HG03558 (cell line): ENCODE measurements around the gene MSI2.

Source experiments
- ATAC-seq: cut with Tn5 transposase; IDR thresholded peaks from one replicate; pipeline ENCODE4 v1.9.1; 2021; ENCODE audit warnings: moderate number of reproducible peaks; ENCODE audit not compliant: unreplicated experiment; ENCODE audit errors: extremely low read depth

The MSI2 gene

GRCh38 chr17:57705921-57706695 is 449.8 kb downstream of the MSI2 start:
- no peak for ATAC-seq

GRCh38 chr17:57706761-57707160 is 450.4 kb downstream of the MSI2 start:
- no peak for ATAC-seq

GRCh38 chr17:57707892-57708291 is 451.6 kb downstream of the MSI2 start:
- ATAC-seq = no peak

- no peak for ATAC-seq
Observed at GRCh38 chr17:57708410-57708809, 452.1 kb downstream of the MSI2 start.

GRCh38 chr17:57713140-57713539 is 456.8 kb downstream of the MSI2 start:
- ATAC-seq = no peak

- ATAC-seq = no peak
Observed at GRCh38 chr17:57714665-57715180, 458.4 kb downstream of the MSI2 start.

DNA sequence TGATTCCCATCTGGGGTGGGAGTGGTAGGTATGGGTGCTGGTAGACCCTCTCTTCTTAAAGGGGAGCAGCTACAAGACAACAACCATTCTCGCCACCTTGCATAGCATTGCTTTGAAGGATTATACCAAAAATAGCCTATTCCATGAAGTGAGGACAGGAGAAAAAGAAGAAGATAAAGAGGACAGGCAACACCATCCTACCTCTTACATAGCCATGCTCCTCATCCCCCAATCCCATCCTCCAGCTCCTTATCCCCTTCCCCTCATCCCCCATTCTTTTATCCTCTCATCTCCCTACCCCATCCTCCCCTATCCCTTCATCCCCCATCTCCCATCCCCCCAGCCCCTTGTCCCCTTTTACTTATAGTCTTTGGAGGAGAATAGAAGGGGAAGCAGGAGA is 459.7 kb downstream of the MSI2 start:
- no peak for ATAC-seq

DNA sequence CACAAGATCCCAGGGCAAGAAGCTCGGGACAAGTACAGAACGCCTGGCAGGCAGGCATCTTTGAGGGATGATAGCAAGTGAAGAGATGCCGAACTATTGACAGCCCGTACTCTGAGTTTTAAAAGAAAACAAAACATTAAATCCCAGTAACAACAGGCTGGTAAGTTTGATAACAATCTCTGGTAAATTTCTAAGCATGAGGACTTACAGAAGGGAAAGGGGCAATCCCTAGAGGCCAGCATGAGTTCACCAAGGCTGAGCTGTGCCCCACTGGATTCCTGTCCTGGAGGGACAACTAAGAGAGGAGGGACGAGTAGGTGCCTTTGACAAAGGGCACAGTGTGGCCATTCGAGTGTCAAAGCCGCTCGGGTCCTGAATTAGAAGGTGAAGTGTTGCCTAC is 462.6 kb downstream of the MSI2 start:
- ATAC-seq = no peak

DNA sequence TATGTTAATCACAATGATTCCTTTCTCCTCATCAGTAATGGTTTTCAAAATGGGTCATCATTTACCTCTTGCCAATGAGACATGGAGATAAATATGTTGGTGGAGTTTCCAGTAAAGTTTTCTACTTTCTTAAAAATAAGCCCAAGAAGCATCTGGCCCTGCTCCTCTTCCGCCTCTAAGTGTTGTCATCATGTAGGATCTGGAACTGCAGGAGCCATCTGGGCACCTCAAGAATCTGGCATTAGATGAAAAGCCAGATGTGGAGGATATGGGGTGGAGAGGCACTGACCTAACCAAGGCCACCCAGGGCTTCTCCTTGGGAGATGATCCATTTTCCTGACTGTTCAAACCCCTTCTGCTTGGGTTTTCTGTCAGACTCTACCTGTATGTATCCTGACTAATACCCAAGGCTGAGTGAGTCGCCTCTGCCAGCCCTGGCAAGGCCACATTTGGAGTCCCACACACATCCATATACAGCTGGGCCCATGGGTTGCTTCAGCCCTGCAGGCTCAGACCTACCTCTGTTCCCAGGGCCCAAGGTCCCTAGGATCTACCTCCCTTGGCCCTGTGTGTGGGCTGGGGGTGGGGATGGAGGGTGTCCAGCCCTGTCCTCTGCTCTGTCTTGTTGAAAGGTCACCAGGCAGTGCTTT is 464.2 kb downstream of the MSI2 start:
- no peak for ATAC-seq

DNA sequence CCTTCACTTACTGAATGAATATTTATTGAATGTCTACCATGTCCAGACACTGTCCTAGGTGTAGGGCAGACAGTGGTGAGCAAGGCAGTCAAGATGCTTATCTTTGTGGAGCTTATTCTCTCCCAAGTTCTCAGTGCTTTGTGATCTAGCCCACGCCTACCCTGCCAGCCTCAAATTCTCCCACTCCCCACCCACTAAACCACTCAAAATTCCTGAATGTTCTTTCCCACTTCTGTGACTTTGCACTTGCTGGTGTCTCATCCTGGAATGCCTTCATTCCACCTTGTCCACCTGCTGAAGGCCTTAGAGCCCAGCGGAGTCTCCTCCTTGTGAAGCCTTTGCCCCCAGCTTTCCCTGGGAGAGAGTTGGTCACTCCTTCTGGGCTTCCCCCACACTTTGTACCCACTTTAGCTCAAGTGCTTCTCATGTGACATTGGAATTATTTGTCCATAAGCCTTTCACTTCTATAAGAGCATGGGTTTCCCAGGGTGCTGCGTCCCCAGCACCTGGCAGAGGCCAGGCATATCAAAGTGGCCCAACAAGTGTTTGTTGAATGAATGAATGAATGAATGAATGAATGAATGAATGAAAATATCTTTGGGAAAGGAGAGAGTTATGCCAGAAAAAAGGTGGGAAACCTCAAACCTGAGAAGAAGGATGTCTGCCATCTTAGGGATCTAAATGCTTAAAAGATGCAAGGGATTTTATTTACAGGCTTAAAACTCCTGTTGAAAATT is 465.8 kb downstream of the MSI2 start:
- no peak for ATAC-seq

- no peak for ATAC-seq
Observed at GRCh38 chr17:57722704-57723043, 466.4 kb downstream of the MSI2 start.

GRCh38 chr17:57723427-57724025 is 467.2 kb downstream of the MSI2 start:
- no peak for ATAC-seq

DNA sequence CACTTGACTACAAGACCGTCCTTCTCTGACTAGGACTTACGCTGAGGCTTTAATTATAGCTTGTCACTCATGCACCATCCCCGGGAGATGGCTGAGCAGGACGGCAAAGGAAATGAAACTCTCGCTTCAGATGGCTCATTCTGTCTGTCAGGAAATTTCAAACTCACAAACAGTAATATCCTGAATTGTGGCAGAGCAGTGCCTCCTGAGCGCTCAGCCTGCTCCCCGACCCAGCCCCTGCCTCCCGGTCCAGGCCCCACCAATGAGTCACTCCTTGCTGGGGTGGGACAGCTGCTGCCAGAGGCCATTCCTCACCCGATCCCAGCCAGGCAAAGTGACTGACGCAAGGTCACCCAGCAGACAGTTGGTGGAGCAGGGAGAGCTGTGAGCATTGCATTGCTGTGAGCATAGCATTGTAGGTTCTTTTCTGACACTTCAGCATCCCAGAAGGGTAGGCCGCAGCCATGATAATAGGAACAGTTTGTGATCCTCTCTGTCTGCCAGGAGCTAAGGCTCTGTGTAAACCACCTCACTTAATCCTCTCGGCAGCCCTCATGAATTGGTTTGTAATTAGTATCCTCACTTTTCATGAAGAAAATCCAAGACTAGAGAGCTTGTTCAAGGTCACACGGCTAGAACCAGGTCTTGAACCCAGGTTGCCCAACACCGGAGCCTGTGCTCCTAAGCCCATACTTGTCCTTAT is 467.9 kb downstream of the MSI2 start:
- no peak for ATAC-seq

DNA sequence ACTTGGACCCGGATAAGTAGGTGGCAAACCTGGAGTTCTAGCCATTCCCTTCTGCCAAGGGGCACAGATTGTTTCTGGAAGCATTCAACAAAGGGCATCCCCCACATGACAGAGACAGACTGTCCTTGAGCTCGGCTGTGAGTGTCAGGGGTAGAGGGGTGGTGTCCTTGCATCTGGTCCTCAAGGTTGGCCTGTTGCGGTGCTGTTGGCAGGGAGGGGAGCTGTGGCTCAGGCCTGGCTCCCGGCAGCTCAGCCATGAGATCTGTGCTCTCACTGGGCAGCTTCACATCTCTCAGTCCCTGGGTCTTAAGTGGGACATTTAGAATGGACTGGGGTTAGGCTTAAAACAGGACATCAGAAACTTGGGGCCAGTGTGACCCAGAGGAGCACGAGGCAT is 468.4 kb downstream of the MSI2 start:
- ATAC-seq = no peak

GRCh38 chr17:57726213-57726790 is 470.0 kb downstream of the MSI2 start:
- no peak for ATAC-seq

- ATAC-seq = no peak
Observed at GRCh38 chr17:57726838-57727237, 470.5 kb downstream of the MSI2 start.

GRCh38 chr17:57727630-57728175 is 471.4 kb downstream of the MSI2 start:
- no peak for ATAC-seq

GRCh38 chr17:57730026-57730701 is 473.8 kb downstream of the MSI2 start:
- no peak for ATAC-seq

DNA sequence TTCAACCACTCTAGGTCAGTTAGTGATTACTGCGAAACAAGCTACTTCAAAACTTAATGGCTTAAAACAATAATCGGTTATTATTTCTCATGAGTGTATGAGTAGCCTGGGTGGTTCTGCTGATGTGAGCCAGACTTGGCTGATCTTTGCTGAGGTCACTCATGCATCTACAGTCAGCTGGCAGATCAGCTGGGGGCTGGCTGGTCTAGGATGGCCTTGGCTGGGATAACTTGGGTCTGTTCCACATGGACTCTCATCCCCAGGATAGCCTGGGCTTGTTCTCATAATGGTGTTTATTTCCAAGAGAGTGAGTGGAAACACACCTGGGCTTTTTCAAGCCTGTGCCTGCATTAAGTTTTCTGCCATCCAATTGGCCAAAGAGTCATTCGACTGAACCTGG is 475.7 kb downstream of the MSI2 start:
- ATAC-seq = no peak
